ENCODE data around the gene KIF1C. TPM values are rescaled to one million over a fixed set of nuclear protein-coding genes. Genes with fewer than 3 reads are reported as not detected.

Gene KIF1C
- total and polyA plus RNA-seq, 4 donors = 10.4 to 62.2 (median 36.8) TPM

- peak within 1 kb of the TSS; percentile 74 to 98 (median 97) for H3K4me3 ChIP-seq (ENCODE audit: low read depth in 1 of 3, low read length in 3 of 3)
- peak within 1 kb of the TSS; percentile 84 to 92 for H3K9ac ChIP-seq (ENCODE audit: low read depth in 1 of 2, low read length in 2 of 2)
- peaks cover 7 to 49% (median 31%) of the 10 kb centered on the region in 4 donors for H3K4me1 ChIP-seq (ENCODE audit: control insufficient read depth in 4 of 4, insufficient read depth in 4 of 4, low read length in 3 of 4)
- peak within 1 kb of the TSS; percentile 97 to 99 for H3K27ac ChIP-seq (ENCODE audit: low read depth in 1 of 2, low read length in 2 of 2)
- TF ChIP-seq JUND (IDR thresholded peaks at IDR 0.05) (peak; percentile 26 to 50), SP1 (IDR thresholded peaks at IDR 0.05) (peak; percentile 74), REST (IDR thresholded peaks at IDR 0.05) (peak; percentile 57), RAD21 (IDR thresholded peaks at IDR 0.05) (peak; percentile 62 to 72), RXRA (IDR thresholded peaks at IDR 0.05) (peak; percentile 68 to 85), HNF4G (IDR thresholded peaks at IDR 0.05) (peak; percentile 18), GABPA (IDR thresholded peaks at IDR 0.05 in 1 of 2, conservative IDR thresholded peaks at IDR 0.05 in 1 of 2) (peak in 1 of 2 donors; percentile 56), ZBTB33 (IDR thresholded peaks at IDR 0.05) (peak; percentile 10), ATF3 (IDR thresholded peaks at IDR 0.05) (no peak), NR2F2 (IDR thresholded peaks at IDR 0.05) (no peak), FOXA2 (IDR thresholded peaks at IDR 0.05) (no peak), TAF1 (conservative IDR thresholded peaks at IDR 0.05) (peak; percentile 17), MAX (IDR thresholded peaks at IDR 0.05) (peak; percentile 19), FOXA1 (IDR thresholded peaks at IDR 0.05) (no peak), EGR1 (IDR thresholded peaks at IDR 0.05; ENCODE audit: low read depth in 2 of 2) (peak; percentile 95 to 97), YY1 (IDR thresholded peaks at IDR 0.05) (peak; percentile 99), CTCF (IDR thresholded peaks at IDR 0.05; ENCODE audit: low read depth, low read length, missing input control) (no peak), HNF4A (conservative IDR thresholded peaks at IDR 0.05) (peak; percentile 26 to 46)
- H3K9me3 ChIP-seq (ENCODE audit: control insufficient read depth in 4 of 4, low read length in 3 of 4) = no peaks in the 10 kb centered on the region
- H3K36me3 ChIP-seq (ENCODE audit: control insufficient read depth in 4 of 4, insufficient read depth in 3 of 4, low read depth in 1 of 4, low read length in 3 of 4) = peaks cover 0 to 5% (median 3%) of the 10 kb centered on the region in 4 donors
- under 1% methylated on average over 66 of the region's 66 CpGs for WGBS
- peak; percentile 97 for DNase-seq (ENCODE audit: low spot score)
- H3K27me3 ChIP-seq (ENCODE audit: control insufficient read depth in 4 of 4, insufficient read depth in 4 of 4, low read length in 3 of 4) = no peaks in the 10 kb centered on the region
Measured at GRCh38 chr17:4967539-4968485, 29.9 kb upstream of the KIF1C start, which contains the start of gene SPAG7. Gene SPAG7, minus strand, starts transcription at chr17:4967817. Its CDS starts 13 bp downstream, at chr17:4967804.
